SK-N-SH (cell line): ENCODE data around the gene ARMC6. TPM values are rescaled to one million over a fixed set of nuclear protein-coding genes. Genes with fewer than 3 reads are reported as not detected.

Experiments
- CTCF ChIA-PET: fragments of 300-600, 350-600 bp; formaldehyde crosslinking; extraction: SDS; loops from one replicate; lab custom pipeline; 2021; lab: Yijun Ruan, JAX
- POLR2A ChIA-PET: fragments of 350-600 bp; sonication (Branson Sonifier 250); formaldehyde crosslinking; extraction: SDS; loops from one replicate; lab custom pipeline; 2020; ENCODE audit warnings: antibody characterized with exemption, inconsistent platforms; lab: Yijun Ruan, JAX
- DNase-seq: peaks from one replicate; pipeline ENCODE4 v3.0.0; 2012
- H2AFZ ChIP-seq: fragments of 200-600 bp; sonication (generic); 2 replicates; pipeline ENCODE4 v1.8.1; 2016; ENCODE audit warnings: antibody characterized with exemption, mild to moderate bottlenecking, low read depth
- H3F3A ChIP-seq: fragments of 200-600 bp; sonication (generic); replicated peaks from 2 replicates; pipeline ENCODE3; 2016; ENCODE audit warnings: antibody characterized with exemption, mild to moderate bottlenecking; ENCODE audit not compliant: insufficient read depth
- H3K27ac ChIP-seq, 2 experiments: fragments of 200-500 bp in 1 of 2; fragments of 200-600 bp in 1 of 2; sonication (Bioruptor generic) in 1 of 2; sonication (generic), shearing (Covaris generic) in 1 of 2; 2 replicates each; pipeline versions ENCODE4 v1.5.1 to v1.6.1; 2014 to 2016; ENCODE audit warnings: low read depth in 2 of 2, inconsistent platforms in 1 of 2, low read length in 1 of 2, mild to moderate bottlenecking in 1 of 2, mixed read lengths in 1 of 2
- H3K27me3 ChIP-seq: fragments of 200-600 bp; sonication (generic), shearing (Covaris generic); 2 replicates; pipeline ENCODE4 v1.6.1; 2016; ENCODE audit warnings: mixed run types; ENCODE audit not compliant: insufficient read depth
- H3K36me3 ChIP-seq, 2 experiments: fragments of 200-500 bp in 1 of 2; fragments of 200-600 bp in 1 of 2; sonication (Bioruptor generic) in 1 of 2; sonication (generic) in 1 of 2; replicated peaks in 1 of 2; 2 replicates each; pipeline versions ENCODE3 to v1.5.1; 2014 to 2016; ENCODE audit warnings: low read length in 1 of 2, mild to moderate bottlenecking in 1 of 2; ENCODE audit not compliant: insufficient read depth in 2 of 2, control insufficient read depth in 1 of 2
- H3K4me1 ChIP-seq, 2 experiments: fragments of 200-500 bp in 1 of 2; fragments of 200-600 bp in 1 of 2; sonication (Bioruptor generic) in 1 of 2; sonication (generic), shearing (Covaris generic) in 1 of 2; 2 replicates each; pipeline versions ENCODE4 v1.5.1 to v1.6.1; 2014 to 2016; ENCODE audit warnings: low read depth in 1 of 2, low read length in 1 of 2, mixed run types in 1 of 2; ENCODE audit not compliant: insufficient read depth in 2 of 2, control insufficient read depth in 1 of 2
- H3K4me2 ChIP-seq: fragments of 200-600 bp; sonication (generic), shearing (Covaris generic); 2 replicates; pipeline ENCODE4 v1.6.1; 2017; ENCODE audit warnings: mixed run types
- H3K4me3 ChIP-seq, 2 experiments: fragments of 200-500 bp in 1 of 2; fragments of 200-600 bp in 1 of 2; sonication (Bioruptor generic) in 1 of 2; sonication (generic), shearing (Covaris generic) in 1 of 2; 2 replicates each; pipeline versions ENCODE4 v1.5.1 to v1.8.1; 2014 to 2016; ENCODE audit warnings: low read depth in 2 of 2, inconsistent platforms in 1 of 2, low read length in 1 of 2, mild to moderate bottlenecking in 1 of 2, mixed read lengths in 1 of 2, moderate library complexity in 1 of 2
- H3K79me2 ChIP-seq: fragments of 200-600 bp; sonication (generic); 2 replicates; pipeline ENCODE4 v1.8.1; 2017; ENCODE audit warnings: mild to moderate bottlenecking; ENCODE audit not compliant: insufficient read depth
- H3K9ac ChIP-seq: fragments of 200-600 bp; sonication (generic); 2 replicates; pipeline ENCODE4 v1.6.1; 2017; ENCODE audit warnings: mixed run types
- H3K9me2 ChIP-seq: fragments of 200-600 bp; sonication (generic); 2 replicates; pipeline ENCODE4 v1.6.1; 2017; ENCODE audit warnings: mixed run types
- H3K9me3 ChIP-seq: fragments of 200-600 bp; sonication (generic); 2 replicates; pipeline ENCODE4 v1.6.1; 2017; ENCODE audit warnings: mixed run types, mild to moderate bottlenecking, moderate library complexity
- H4K20me1 ChIP-seq: fragments of 200-600 bp; sonication (generic); 2 replicates; pipeline ENCODE4 v1.6.1; 2017; ENCODE audit warnings: mild to moderate bottlenecking, mixed run types; ENCODE audit not compliant: insufficient read depth
- CHD2 ChIP-seq: fragments of 150-350 bp; IDR thresholded peaks from 2 replicates; pipeline ENCODE4 v1.6.1; 2018; ENCODE audit warnings: low read length; ENCODE audit not compliant: partially characterized antibody
- EP300 ChIP-seq, 2 experiments: IDR thresholded peaks; 2 replicates each; pipeline versions ENCODE4 v1.4.0 to v1.6.1; 2012; ENCODE audit warnings: borderline replicate concordance in 1 of 2, low read depth in 1 of 2, low read length in 1 of 2
- EZH2phosphoT487 ChIP-seq: fragments of 200-600 bp; sonication (generic); IDR thresholded peaks from 2 replicates; pipeline ENCODE4 v1.6.1; 2017; ENCODE audit warnings: low read depth, mixed run types, mild to moderate bottlenecking, antibody characterized with exemption, moderate library complexity, borderline replicate concordance
- FOXJ3 ChIP-seq: sonication (generic); formaldehyde crosslinking; IDR thresholded peaks from 2 replicates; pipeline ENCODE4 v1.5.1; 2020; ENCODE audit warnings: mild to moderate bottlenecking, missing genetic modification reagents
- NRF1 ChIP-seq: IDR thresholded peaks from 2 replicates; pipeline ENCODE4 v1.6.1; 2012; ENCODE audit warnings: low read depth, mild to moderate bottlenecking, low read length
- RAD21 ChIP-seq: IDR thresholded peaks from 2 replicates; pipeline ENCODE4 v1.6.1; 2012; ENCODE audit warnings: mild to moderate bottlenecking, low read length
- RFX5 ChIP-seq: IDR thresholded peaks from 2 replicates; pipeline ENCODE4 v1.6.1; 2012; ENCODE audit warnings: mild to moderate bottlenecking, improper control_type of control experiment, low read length
- RXRA ChIP-seq: IDR thresholded peaks from 2 replicates; pipeline ENCODE4 v1.4.0; 2012; ENCODE audit warnings: low read depth, mild to moderate bottlenecking, borderline replicate concordance
- SIN3A ChIP-seq: IDR thresholded peaks from 2 replicates; pipeline ENCODE4 v1.6.1; 2012; ENCODE audit warnings: low read depth, mild to moderate bottlenecking, low read length, moderate library complexity, borderline replicate concordance
- TAF1 ChIP-seq: IDR thresholded peaks from 2 replicates; pipeline ENCODE4 v1.6.1; 2012; ENCODE audit warnings: low read depth, mild to moderate bottlenecking, low read length, moderate library complexity, borderline replicate concordance
- TCF12 ChIP-seq: IDR thresholded peaks from 2 replicates; pipeline ENCODE4 v1.4.0; 2012
- TEAD4 ChIP-seq: IDR thresholded peaks from 2 replicates; pipeline ENCODE4 v1.4.0; 2012; ENCODE audit warnings: mild to moderate bottlenecking, borderline replicate concordance; ENCODE audit not compliant: insufficient read depth
- YY1 ChIP-seq: IDR thresholded peaks from 2 replicates; pipeline ENCODE4 v1.4.0; 2012; ENCODE audit warnings: low read depth, mild to moderate bottlenecking
- WGBS: methylation state at CpG from one replicate; pipeline ENCODE4 v1.1.6; 2017; ENCODE audit warnings: low lambda C conversion rate; 5-methylcytosine and 5-hydroxymethylcytosine counted together
- polyA plus RNA-seq, 3 experiments: library from polyadenylated mRNA; depleted of rRNA; stranded (reverse); fragments of >200 nt; gene quantifications; 2 replicates each; pipeline ENCODE4 v1.2.3, GENCODE V29; 2012
- TF ChIP-seq, protein P1 (sequence below): fragments of 150-350 bp; IDR thresholded peaks from 2 replicates; pipeline ENCODE4 v1.6.1; 2016; ENCODE audit warnings: mild to moderate bottlenecking, low read depth, low read length
- TF ChIP-seq, protein P2 (sequence below): IDR thresholded peaks from 2 replicates; pipeline ENCODE4; 2012
- TF ChIP-seq, protein P3 (sequence below): fragments of 150-350 bp; IDR thresholded peaks from 2 replicates; pipeline ENCODE4 v1.6.1; 2017; ENCODE audit warnings: antibody characterized with exemption, low read length, low read depth, borderline replicate concordance
- TF ChIP-seq, protein P4 (sequence below): IDR thresholded peaks from 2 replicates; pipeline ENCODE4 v1.4.0; 2012; ENCODE audit warnings: low read depth

Gene ARMC6
- polyA plus RNA-seq, 1 of the 3 experiments (the other 2 are of a cell fraction), result 34.7 TPM

DNA sequence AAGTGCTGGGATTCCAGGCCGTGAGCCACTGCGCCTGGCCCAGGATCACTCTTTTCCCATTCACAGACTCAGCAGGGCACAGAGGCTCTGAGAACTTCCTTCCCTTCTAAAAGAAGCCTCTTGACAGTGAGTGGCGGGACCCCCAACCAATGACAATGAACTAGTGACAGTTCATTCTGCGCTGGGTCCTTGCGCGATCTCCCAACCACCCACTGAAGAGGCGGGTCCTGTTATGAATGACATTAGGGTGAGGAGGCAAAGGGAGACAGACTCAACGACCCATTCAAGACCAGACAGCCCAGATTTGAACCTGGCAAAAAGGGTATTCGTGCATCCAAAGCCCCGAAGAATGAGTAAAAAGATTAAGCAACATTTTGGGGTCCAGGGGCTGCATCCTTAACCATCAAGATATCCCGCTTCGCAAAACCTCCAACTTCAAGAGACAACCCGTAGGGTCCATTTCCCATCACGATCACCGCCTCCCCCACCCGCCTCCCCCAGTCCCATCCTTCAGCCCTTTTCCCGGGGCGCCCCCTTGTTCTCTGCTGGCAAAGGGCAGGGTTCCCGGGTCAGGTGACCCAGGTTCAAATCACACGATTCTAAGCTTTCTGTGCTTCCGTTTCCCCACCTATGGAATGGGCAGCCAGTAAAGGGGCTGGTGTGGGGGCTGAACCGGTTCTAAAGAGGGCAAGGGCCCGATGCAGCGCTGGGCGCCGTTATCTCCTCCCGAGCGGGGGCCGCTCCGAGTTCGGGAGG lies 805 bp upstream of the ARMC6 start (continued):
- TF ChIP-seq, protein P1, sequence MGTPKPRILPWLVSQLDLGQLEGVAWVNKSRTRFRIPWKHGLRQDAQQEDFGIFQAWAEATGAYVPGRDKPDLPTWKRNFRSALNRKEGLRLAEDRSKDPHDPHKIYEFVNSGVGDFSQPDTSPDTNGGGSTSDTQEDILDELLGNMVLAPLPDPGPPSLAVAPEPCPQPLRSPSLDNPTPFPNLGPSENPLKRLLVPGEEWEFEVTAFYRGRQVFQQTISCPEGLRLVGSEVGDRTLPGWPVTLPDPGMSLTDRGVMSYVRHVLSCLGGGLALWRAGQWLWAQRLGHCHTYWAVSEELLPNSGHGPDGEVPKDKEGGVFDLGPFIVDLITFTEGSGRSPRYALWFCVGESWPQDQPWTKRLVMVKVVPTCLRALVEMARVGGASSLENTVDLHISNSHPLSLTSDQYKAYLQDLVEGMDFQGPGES, result peak; percentile 40; the same call in 1 of the 2 replicates
- TF ChIP-seq TEAD4 (no peak), RFX5 (no peak), TCF12 (no peak), TAF1 (no peak), RAD21 (no peak), FOXJ3 (CRISPR knock-in tag) (no peak), EZH2phosphoT487 (no peak), YY1 (no peak), CHD2 (peak; percentile 25), RXRA (no peak)
- TF ChIP-seq, protein P2, sequence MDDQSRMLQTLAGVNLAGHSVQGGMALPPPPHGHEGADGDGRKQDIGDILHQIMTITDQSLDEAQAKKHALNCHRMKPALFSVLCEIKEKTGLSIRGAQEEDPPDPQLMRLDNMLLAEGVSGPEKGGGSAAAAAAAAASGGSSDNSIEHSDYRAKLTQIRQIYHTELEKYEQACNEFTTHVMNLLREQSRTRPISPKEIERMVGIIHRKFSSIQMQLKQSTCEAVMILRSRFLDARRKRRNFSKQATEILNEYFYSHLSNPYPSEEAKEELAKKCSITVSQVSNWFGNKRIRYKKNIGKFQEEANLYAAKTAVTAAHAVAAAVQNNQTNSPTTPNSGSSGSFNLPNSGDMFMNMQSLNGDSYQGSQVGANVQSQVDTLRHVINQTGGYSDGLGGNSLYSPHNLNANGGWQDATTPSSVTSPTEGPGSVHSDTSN, result peak; percentile 99
- TF ChIP-seq, protein P3, sequence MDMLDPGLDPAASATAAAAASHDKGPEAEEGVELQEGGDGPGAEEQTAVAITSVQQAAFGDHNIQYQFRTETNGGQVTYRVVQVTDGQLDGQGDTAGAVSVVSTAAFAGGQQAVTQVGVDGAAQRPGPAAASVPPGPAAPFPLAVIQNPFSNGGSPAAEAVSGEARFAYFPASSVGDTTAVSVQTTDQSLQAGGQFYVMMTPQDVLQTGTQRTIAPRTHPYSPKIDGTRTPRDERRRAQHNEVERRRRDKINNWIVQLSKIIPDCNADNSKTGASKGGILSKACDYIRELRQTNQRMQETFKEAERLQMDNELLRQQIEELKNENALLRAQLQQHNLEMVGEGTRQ, result no peak

DNA sequence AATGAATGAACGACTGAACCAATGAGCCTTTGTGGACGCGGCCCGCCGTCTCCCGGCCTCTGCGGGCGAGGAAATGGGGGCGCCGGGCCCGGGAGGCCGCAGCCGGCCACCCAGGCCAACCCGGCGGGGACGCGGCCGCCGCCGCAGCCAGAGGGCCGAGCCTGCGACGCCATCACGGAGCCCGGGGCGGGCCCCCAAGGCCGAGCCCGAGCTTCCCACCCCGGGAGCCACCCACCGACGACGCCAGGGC lies 302 bp upstream of the ARMC6 start:
- Histone ChIP-seq H3K79me2 (peaks cover 90% of the 10 kb centered on the region), H3K9me3 (no peaks in the 10 kb centered on the region), H4K20me1 (peaks cover 7% of the 10 kb centered on the region), H3K4me1 (peaks cover 6 to 7% of the 10 kb centered on the region in 2 experiments; a peak in 1 of 4 replicates), H2AFZ (peak overlapping the region; percentile 43; the same call in 1 of the 2 replicates), H3K4me2 (peak overlapping the region; percentile 98), H3K36me3 (peaks cover 5 to 26% of the 10 kb centered on the region in 2 experiments), H3K27me3 (no peaks in the 10 kb centered on the region), H3K9me2 (no peaks in the 10 kb centered on the region), H3K27ac (peak overlapping the region; percentile 87 to 90), H3F3A (peaks cover 5% of the 10 kb centered on the region), H3K4me3 (peak overlapping the region; percentile 72 to 98), H3K9ac (peak overlapping the region; percentile 94)
- DNase-seq, result no peak
- CTCF ChIA-PET, result interaction anchor here (0.9 kb wide), 1 partner anchor 142 kb away, joined by 3 read pairs; no protein-coding TSS in a partner anchor
- TF ChIP-seq, protein P4, sequence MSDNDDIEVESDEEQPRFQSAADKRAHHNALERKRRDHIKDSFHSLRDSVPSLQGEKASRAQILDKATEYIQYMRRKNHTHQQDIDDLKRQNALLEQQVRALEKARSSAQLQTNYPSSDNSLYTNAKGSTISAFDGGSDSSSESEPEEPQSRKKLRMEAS, result no peak
- no peak for TF ChIP-seq NRF1
- no peak for TF ChIP-seq SIN3A
- no peak for TF ChIP-seq FOXJ3 (CRISPR knock-in tag)
- TF ChIP-seq, protein P2, result no peak
- TF ChIP-seq EP300 (IDR thresholded peaks at IDR 0.05; ENCODE audit: borderline replicate concordance in 1 of 2, low read depth in 1 of 2, low read length in 1 of 2), result no peak
- no peak for TF ChIP-seq EZH2phosphoT487
- TF ChIP-seq CHD2, result no peak
- TF ChIP-seq TCF12, result no peak
- TF ChIP-seq TAF1, result no peak
- WGBS, result 20% methylated on average over 1 of the region's 32 CpGs
- POLR2A ChIA-PET, result interaction anchor here (0.7 kb wide), 1 partner anchor 143 kb away, joined by 4 read pairs; no protein-coding TSS in a partner anchor
